Sigmoid colon (tissue), 4 donors: ENCODE data around the gene TCF15.

Experiments
- POLR2A ChIP-seq, 2 donors: fragments of 450-650 bp; IDR thresholded peaks; one replicate each; pipeline ENCODE4 v1.6.1; 2016; ENCODE audit warnings: antibody characterized with exemption in 2 of 2, mild to moderate bottlenecking in 2 of 2, moderate library complexity in 2 of 2
- POLR2AphosphoS5 ChIP-seq, 4 donors: sonication (generic); formaldehyde crosslinking; IDR thresholded peaks; one replicate each; pipeline ENCODE4 v1.6.1; 2017; ENCODE audit warnings: antibody characterized with exemption in 4 of 4
- TF ChIP-seq, protein P1 (sequence below), 4 experiments: fragments of 450-650 bp in 3 of 4; fragments of 200-600 bp in 1 of 4; IDR thresholded peaks; one replicate each; pipeline ENCODE4 v1.5.1; 2016 to 2019; ENCODE audit warnings: antibody characterized with exemption in 4 of 4, mild to moderate bottlenecking in 3 of 4, moderate library complexity in 2 of 4

DNA sequence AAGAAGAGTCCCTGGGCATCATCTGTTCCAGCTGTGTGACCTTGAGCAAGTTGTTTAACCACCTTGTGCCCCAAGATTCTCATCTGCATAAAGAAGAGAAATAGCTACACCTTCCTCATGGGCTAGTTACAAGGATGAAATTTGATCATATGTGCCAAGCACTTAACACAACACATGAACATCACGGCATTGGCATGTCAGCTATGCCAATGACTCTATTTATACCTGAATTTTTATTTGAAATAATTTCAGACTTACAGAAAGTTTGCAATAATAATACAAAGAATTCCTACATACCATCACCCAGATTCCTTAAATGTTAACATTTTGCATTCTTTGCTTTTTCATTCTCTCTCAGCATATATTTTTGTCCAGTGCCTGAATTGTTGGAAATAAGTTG is 21.0 kb upstream of the TCF15 start:
- TF ChIP-seq, protein P1, sequence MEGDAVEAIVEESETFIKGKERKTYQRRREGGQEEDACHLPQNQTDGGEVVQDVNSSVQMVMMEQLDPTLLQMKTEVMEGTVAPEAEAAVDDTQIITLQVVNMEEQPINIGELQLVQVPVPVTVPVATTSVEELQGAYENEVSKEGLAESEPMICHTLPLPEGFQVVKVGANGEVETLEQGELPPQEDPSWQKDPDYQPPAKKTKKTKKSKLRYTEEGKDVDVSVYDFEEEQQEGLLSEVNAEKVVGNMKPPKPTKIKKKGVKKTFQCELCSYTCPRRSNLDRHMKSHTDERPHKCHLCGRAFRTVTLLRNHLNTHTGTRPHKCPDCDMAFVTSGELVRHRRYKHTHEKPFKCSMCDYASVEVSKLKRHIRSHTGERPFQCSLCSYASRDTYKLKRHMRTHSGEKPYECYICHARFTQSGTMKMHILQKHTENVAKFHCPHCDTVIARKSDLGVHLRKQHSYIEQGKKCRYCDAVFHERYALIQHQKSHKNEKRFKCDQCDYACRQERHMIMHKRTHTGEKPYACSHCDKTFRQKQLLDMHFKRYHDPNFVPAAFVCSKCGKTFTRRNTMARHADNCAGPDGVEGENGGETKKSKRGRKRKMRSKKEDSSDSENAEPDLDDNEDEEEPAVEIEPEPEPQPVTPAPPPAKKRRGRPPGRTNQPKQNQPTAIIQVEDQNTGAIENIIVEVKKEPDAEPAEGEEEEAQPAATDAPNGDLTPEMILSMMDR (IDR thresholded peaks at IDR 0.05): no peak
- TF ChIP-seq POLR2AphosphoS5 (IDR thresholded peaks at IDR 0.05) (no peak), POLR2A (IDR thresholded peaks at IDR 0.05) (no peak)
